Lower leg skin (tissue), 4 donors: ENCODE data around the gene MKLN1. TPM values are rescaled to one million over a fixed set of nuclear protein-coding genes. Genes with fewer than 3 reads are reported as not detected.

ENCODE experiments used
- DNase-seq, 2 donors: peaks; one replicate each; pipeline ENCODE4 v3.0.0-alpha.2; 2019; ENCODE audit warnings: low spot score in 2 of 2
- H3K4me3 ChIP-seq: fragments of 200-600 bp; sonication (generic); 2 replicates; pipeline ENCODE4 v1.5.1; 2017; ENCODE audit warnings: mild to moderate bottlenecking, low read depth; ENCODE audit not compliant: poor library complexity, severe bottlenecking
- POLR2A ChIP-seq, 2 donors: fragments of 450-650 bp; IDR thresholded peaks; one replicate each; pipeline ENCODE4 v1.6.1; 2016 to 2017; ENCODE audit warnings: antibody characterized with exemption in 2 of 2, mild to moderate bottlenecking in 1 of 2, moderate library complexity in 1 of 2
- WGBS, 2 donors: methylation state at CpG; one replicate each; pipeline ENCODE4 v1.1.5; 2018; 5-methylcytosine and 5-hydroxymethylcytosine counted together
- intact Hi-C: fragments of 100-400 bp; cut with DNase I; formaldehyde crosslinking; loops from one replicate; pipeline ENCODE4 v1.15.0; 2023; ENCODE audit warnings: low total_unique reads
- total RNA-seq, 4 donors: library from RNA; depleted of rRNA; stranded (reverse); fragments of >200 nt; gene quantifications; one replicate each; pipeline ENCODE4 v1.1.0, GENCODE V29; 2016
- TF ChIP-seq, protein P1 (sequence below), 3 donors: fragments of 450-650 bp; IDR thresholded peaks; one replicate each; pipeline ENCODE4 v1.5.1; 2016; ENCODE audit warnings: antibody characterized with exemption in 3 of 3, mild to moderate bottlenecking in 3 of 3, moderate library complexity in 2 of 3

Gene MKLN1
- total RNA-seq, 4 donors from 2014 or later = 25.7 to 37.8 (median 31.3) TPM

DNA sequence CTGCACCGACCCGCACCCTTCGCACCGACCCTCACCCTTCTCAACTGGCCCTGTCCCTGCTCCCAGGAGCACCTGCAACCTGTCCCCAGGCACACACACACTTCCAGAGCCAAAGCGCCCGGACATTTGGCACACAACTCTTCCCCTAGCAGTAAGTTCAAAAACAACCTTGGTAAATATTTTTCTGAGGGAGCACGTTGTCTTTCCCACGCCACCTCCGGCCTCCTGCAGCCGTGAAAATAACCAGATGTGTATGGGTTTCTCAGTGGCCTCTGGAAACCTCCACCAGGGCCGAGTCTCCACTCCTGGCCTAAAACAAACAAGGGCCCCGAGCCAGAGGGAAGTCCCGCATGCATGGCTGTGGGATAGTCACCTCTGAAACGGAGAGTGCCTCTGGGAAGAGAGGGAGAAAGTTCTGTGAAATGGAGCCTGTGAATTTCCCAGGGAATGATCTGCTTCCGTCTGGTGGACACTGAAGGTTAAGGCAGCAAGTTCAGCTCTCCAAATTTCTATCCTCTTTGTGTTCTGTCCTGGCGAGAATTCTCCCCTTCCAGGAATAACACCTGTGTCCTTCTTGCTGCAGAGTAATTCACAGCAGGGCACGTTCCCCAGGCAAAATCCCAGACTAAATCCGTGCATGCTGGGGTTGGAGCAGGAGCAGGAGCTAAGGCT lies 213.0 kb downstream of the MKLN1 start:
- intact Hi-C loops = no loop called here
- TF ChIP-seq, protein P1, sequence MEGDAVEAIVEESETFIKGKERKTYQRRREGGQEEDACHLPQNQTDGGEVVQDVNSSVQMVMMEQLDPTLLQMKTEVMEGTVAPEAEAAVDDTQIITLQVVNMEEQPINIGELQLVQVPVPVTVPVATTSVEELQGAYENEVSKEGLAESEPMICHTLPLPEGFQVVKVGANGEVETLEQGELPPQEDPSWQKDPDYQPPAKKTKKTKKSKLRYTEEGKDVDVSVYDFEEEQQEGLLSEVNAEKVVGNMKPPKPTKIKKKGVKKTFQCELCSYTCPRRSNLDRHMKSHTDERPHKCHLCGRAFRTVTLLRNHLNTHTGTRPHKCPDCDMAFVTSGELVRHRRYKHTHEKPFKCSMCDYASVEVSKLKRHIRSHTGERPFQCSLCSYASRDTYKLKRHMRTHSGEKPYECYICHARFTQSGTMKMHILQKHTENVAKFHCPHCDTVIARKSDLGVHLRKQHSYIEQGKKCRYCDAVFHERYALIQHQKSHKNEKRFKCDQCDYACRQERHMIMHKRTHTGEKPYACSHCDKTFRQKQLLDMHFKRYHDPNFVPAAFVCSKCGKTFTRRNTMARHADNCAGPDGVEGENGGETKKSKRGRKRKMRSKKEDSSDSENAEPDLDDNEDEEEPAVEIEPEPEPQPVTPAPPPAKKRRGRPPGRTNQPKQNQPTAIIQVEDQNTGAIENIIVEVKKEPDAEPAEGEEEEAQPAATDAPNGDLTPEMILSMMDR (IDR thresholded peaks at IDR 0.05) = no peak
- no peak for TF ChIP-seq POLR2A (IDR thresholded peaks at IDR 0.05)
- no peak for DNase-seq
- WGBS, 2 donors = 60 to 74% methylated on average over 18 of the region's 18 CpGs
- H3K4me3 ChIP-seq = no peak overlapping the region

DNA sequence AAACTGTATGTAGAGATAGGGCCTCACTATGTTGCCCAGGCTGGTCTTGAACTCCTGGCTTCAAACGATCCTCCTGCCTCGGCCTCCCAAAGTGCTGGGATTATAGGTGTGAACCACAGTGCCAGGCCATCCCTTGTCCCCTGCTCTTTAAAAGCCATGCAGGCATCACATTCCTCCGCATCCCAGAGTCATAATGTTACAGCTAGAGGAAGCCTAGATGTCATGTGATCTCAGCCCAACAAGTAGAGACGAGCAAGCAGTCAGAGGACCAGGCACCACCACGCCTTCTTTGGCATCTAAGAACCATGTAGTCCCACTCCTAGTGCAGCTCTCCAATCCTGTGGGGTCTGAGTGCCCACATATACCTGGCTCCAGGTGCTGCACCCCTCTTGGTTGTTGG lies 215.6 kb downstream of the MKLN1 start:
- intact Hi-C loops = no loop called here
- no peak for TF ChIP-seq POLR2A (IDR thresholded peaks at IDR 0.05)
- TF ChIP-seq, protein P1 (IDR thresholded peaks at IDR 0.05) = no peak
- DNase-seq = no peak
- WGBS, 2 donors = 70 to 81% methylated on average over 5 of the region's 5 CpGs
- no peak overlapping the region for H3K4me3 ChIP-seq

DNA sequence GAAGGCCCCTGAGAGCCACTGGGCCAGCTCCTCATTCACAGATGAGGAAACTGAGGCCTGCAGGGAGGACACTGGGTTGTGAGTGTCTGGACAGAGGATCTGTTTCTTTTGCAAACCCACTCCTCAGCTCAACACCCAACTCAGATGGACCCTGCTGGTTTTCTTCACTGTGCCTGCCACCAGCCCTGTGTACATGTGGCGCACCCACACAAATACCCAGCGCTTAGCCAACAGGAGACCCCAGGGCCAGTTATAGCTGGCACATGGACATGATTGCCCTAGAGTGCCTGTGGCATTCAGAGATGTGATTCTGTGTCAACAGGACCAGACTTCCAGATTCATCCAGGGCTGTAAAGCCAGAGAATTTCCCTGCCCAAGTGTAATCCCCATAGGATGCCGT lies 216.3 kb downstream of the MKLN1 start:
- intact Hi-C loops = no loop called here
- 92 to 94% methylated on average over 3 of the region's 3 CpGs for WGBS, 2 donors
- TF ChIP-seq, protein P1 (IDR thresholded peaks at IDR 0.05) = no peak
- TF ChIP-seq POLR2A (IDR thresholded peaks at IDR 0.05) = no peak
- no peak for DNase-seq
- no peak overlapping the region for H3K4me3 ChIP-seq

DNA sequence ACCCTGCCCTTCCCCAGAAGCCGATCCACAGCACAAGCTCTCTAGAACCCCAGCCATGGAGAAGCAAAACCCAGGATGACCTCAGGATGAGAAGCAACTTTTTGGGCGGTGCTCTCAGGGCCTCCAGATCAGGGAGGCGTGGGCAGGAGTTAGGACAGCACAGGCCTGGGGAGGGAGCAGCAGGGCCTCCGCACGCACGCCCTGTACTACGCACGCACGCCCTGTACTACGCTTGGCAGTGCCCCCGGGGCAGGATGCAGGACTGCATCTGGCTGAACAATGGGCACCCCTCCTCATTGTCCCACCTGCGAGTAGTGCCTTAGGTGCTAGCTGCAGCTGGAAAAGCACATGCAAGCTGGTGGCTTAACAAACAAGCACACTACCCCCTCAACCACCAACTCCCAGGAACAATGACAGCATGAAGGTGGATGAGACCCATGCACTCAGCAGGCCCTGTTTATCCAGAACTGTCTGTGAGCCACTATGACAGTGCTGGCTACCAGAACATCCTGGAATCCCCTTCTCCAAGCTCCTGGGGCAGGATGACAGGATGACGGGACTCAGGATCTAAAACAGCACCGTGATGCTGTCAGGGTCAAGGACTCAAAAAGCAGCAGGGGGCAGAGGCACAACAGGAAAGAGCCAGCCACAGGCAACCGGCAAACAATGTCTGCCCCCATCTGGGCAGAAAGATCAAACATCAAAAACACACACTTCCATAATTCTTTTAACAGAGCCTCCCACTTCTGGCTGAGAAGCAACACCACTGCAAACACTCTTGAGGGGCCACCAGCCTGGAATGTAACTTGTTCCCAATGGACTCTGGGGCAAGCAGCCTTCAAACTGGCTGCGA lies 217.0 kb downstream of the MKLN1 start:
- intact Hi-C loops = no loop called here
- no peak for TF ChIP-seq POLR2A (IDR thresholded peaks at IDR 0.05)
- TF ChIP-seq, protein P1 (IDR thresholded peaks at IDR 0.05) = no peak
- no peak for DNase-seq
- no peak overlapping the region for H3K4me3 ChIP-seq
- 75 to 85% methylated on average over 14 to 16 of the region's 16 CpGs for WGBS, 2 donors

DNA sequence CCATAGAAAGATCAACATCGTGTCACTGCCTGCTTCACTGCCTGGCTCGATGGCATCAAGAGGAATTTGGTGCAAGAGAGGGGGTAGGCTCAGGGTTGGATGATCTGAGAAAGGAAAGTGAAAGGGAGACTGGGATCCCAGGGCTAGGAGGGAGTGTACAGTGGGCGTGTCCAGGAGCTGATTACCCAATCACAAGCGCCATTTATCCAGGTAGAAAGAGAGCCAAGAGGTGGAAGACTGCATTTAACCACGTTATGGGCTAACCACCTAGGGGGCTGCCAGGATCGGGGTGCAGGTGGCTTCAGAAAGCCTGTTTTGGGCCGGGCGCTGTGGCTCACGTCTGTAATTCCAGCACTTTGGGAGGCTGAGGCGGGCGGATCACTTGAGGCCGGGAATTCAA lies 218.4 kb downstream of the MKLN1 start:
- intact Hi-C loops = no loop called here
- DNase-seq = no peak
- H3K4me3 ChIP-seq = no peak overlapping the region
- no peak for TF ChIP-seq POLR2A (IDR thresholded peaks at IDR 0.05)
- TF ChIP-seq, protein P1 (IDR thresholded peaks at IDR 0.05) = no peak
- 69 to 79% methylated on average over 12 of the region's 12 CpGs for WGBS, 2 donors

Other genes with a start within 250 kb of the MKLN1 start
- gene PODXL, start 228.8 kb downstream of the MKLN1 start, total RNA-seq = 10 to 100 TPM in 2 of 4 donors, 1 to 10 TPM in 2; 4.3 to 20.2 (median 13.8) TPM